NCI-H748 treated with DMSO at 0.1 percent for 48 hours (cell line): ENCODE results near the gene DTX3.

ENCODE experiments used
- DNase-seq: peaks from one replicate; lab custom pipeline; 2025; lab: John Stamatoyannopoulos, UW

The DTX3 gene

GRCh38 chr12:57620245-57620935 lies 15.8 kb downstream of the DTX3 start:
- no peak for DNase-seq

- no peak for DNase-seq
These were observed 16.4 kb downstream of the DTX3 start for GRCh38 chr12:57620936-57621496.

GRCh38 chr12:57621497-57622292 lies 17.1 kb downstream of the DTX3 start:
- DNase-seq = no peak

GRCh38 chr12:57622293-57623245 lies 17.9 kb downstream of the DTX3 start:
- no peak for DNase-seq

- DNase-seq = no peak
These were observed 18.8 kb downstream of the DTX3 start for GRCh38 chr12:57623385-57623784.

- DNase-seq = no peak
These were observed 19.3 kb downstream of the DTX3 start for GRCh38 chr12:57623811-57624390.

GRCh38 chr12:57624441-57625220 lies 20.0 kb downstream of the DTX3 start:
- no peak for DNase-seq

- DNase-seq = no peak
These were observed 20.8 kb downstream of the DTX3 start for GRCh38 chr12:57625261-57626032.

- DNase-seq = no peak
These were observed 21.7 kb downstream of the DTX3 start for GRCh38 chr12:57626111-57626920.

- DNase-seq = no peak
These were observed 22.4 kb downstream of the DTX3 start for GRCh38 chr12:57626921-57627445.

- no peak for DNase-seq
These were observed 23.1 kb downstream of the DTX3 start for GRCh38 chr12:57627501-57628279.

- no peak for DNase-seq
These were observed 23.9 kb downstream of the DTX3 start for GRCh38 chr12:57628280-57629191.

- DNase-seq = no peak
These were observed 25.4 kb downstream of the DTX3 start for GRCh38 chr12:57629897-57630471.

- DNase-seq = no peak
These were observed 26.3 kb downstream of the DTX3 start for GRCh38 chr12:57630891-57631433.

- no peak for DNase-seq
These were observed 27.0 kb downstream of the DTX3 start for GRCh38 chr12:57631566-57632072.
